ENCODE measurements around the gene RUNX3. TPM values are rescaled to one million over a fixed set of nuclear protein-coding genes. Genes with fewer than 3 reads are reported as not detected.

The RUNX3 gene
- total and polyA plus RNA-seq, 4 donors: 0.43 to 1.1 (median 0.88) TPM

DNA sequence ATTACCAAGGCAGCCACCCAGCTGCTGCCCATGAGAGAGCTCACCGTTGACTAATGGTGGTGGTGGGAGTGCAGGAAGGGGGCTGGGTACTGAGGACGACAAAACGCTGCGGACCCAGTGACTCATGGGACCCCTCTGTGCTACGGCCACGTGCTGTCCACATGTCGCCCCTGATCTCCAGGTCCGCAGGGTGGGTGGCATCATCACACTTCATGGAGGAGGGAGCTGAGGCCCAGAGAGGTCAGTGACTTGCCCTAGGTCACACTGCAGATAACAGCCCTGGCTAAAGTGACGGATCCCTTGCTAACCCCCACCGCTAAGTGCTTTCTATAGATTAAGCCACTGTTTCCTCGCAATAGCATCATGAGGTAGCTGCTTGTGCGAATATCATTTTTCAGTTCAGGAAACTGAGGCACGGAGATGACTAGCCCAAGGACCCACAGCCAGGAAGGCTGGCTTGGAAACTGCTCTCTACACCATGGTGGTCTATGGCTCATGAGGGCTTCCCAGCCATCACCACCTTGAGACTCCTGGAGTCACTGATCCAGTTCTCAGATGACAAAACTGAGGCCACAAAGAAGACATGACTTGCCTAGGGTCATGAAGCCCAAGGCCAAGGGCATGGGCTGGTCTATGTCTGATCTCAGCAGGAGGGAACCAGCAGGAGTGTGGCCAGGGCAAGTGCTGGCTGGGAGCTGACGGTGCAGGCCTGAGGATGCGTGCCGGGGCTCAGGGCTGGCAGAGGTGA is 12.6 kb downstream of the RUNX3 start:
- Histone ChIP-seq H3K4me3 (ENCODE audit: low read depth in 1 of 3, low read length in 3 of 3) (no peak overlapping the region), H3K27ac (ENCODE audit: low read depth in 1 of 2, low read length in 2 of 2) (no peak overlapping the region), H3K9ac (ENCODE audit: low read depth in 1 of 2, low read length in 2 of 2) (no peak overlapping the region), H3K36me3 (ENCODE audit: control insufficient read depth in 4 of 4, insufficient read depth in 3 of 4, low read depth in 1 of 4, low read length in 3 of 4) (no peaks in the 10 kb centered on the region), H3K4me1 (ENCODE audit: control insufficient read depth in 4 of 4, insufficient read depth in 4 of 4, low read length in 3 of 4) (no peaks in the 10 kb centered on the region), H3K9me3 (ENCODE audit: control insufficient read depth in 4 of 4, low read length in 3 of 4) (no peaks in the 10 kb centered on the region), H3K27me3 (ENCODE audit: control insufficient read depth in 4 of 4, insufficient read depth in 4 of 4, low read length in 3 of 4) (no peaks in the 10 kb centered on the region)
- TF ChIP-seq, protein P1, sequence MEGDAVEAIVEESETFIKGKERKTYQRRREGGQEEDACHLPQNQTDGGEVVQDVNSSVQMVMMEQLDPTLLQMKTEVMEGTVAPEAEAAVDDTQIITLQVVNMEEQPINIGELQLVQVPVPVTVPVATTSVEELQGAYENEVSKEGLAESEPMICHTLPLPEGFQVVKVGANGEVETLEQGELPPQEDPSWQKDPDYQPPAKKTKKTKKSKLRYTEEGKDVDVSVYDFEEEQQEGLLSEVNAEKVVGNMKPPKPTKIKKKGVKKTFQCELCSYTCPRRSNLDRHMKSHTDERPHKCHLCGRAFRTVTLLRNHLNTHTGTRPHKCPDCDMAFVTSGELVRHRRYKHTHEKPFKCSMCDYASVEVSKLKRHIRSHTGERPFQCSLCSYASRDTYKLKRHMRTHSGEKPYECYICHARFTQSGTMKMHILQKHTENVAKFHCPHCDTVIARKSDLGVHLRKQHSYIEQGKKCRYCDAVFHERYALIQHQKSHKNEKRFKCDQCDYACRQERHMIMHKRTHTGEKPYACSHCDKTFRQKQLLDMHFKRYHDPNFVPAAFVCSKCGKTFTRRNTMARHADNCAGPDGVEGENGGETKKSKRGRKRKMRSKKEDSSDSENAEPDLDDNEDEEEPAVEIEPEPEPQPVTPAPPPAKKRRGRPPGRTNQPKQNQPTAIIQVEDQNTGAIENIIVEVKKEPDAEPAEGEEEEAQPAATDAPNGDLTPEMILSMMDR (IDR thresholded peaks at IDR 0.05; ENCODE audit: low read depth, low read length, missing input control): no peak
- TF ChIP-seq, protein P2, sequence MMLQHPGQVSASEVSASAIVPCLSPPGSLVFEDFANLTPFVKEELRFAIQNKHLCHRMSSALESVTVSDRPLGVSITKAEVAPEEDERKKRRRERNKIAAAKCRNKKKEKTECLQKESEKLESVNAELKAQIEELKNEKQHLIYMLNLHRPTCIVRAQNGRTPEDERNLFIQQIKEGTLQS (IDR thresholded peaks at IDR 0.05): no peak
- TF ChIP-seq, protein P3, sequence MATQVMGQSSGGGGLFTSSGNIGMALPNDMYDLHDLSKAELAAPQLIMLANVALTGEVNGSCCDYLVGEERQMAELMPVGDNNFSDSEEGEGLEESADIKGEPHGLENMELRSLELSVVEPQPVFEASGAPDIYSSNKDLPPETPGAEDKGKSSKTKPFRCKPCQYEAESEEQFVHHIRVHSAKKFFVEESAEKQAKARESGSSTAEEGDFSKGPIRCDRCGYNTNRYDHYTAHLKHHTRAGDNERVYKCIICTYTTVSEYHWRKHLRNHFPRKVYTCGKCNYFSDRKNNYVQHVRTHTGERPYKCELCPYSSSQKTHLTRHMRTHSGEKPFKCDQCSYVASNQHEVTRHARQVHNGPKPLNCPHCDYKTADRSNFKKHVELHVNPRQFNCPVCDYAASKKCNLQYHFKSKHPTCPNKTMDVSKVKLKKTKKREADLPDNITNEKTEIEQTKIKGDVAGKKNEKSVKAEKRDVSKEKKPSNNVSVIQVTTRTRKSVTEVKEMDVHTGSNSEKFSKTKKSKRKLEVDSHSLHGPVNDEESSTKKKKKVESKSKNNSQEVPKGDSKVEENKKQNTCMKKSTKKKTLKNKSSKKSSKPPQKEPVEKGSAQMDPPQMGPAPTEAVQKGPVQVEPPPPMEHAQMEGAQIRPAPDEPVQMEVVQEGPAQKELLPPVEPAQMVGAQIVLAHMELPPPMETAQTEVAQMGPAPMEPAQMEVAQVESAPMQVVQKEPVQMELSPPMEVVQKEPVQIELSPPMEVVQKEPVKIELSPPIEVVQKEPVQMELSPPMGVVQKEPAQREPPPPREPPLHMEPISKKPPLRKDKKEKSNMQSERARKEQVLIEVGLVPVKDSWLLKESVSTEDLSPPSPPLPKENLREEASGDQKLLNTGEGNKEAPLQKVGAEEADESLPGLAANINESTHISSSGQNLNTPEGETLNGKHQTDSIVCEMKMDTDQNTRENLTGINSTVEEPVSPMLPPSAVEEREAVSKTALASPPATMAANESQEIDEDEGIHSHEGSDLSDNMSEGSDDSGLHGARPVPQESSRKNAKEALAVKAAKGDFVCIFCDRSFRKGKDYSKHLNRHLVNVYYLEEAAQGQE (IDR thresholded peaks at IDR 0.05): no peak
- no peak for TF ChIP-seq SP1 (IDR thresholded peaks at IDR 0.05)
- TF ChIP-seq GABPA (IDR thresholded peaks at IDR 0.05 in 1 of 2, conservative IDR thresholded peaks at IDR 0.05 in 1 of 2): no peak
- TF ChIP-seq TAF1 (conservative IDR thresholded peaks at IDR 0.05): no peak
- TF ChIP-seq JUND (IDR thresholded peaks at IDR 0.05): no peak
- WGBS: 95% methylated on average over 16 of the region's 16 CpGs
- DNase-seq (ENCODE audit: low spot score): no peak

DNA sequence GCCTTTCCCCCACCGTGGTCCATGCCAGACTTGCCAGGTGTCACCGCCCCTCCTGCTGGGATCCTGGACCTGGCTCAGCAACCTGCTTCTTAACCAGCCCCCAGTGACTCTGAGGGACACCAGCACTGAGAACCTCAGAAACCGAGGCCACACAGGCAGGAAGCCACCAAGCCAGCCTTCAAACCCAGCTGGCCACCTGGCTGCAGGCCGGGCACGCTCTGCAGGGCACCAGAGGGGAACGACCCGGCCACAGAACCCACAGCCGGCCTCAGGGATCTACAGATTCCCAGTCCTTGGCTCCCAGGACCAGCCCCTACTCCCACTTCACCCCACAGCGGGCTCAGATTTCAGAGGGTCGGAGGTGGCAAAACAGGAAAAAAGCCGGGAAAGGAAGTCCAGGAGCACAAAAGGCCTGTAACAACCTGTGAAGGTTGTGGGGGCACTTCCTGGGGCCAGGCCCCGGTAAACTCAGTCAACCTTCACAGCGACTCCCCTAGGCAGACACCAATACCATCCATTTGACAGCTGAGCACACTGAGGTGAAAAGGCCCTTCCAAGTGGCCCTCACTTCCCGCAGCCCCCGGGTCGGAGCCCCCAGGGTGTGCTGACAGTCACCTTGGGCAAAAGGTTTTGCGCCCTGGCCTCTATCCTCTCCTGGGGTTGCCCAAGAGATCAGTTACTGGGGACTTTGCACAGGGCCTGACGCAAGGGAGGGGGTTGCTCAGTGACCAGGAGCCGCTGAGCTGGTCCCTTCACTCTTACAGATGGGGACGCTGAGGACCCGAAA is 14.1 kb downstream of the RUNX3 start:
- no peaks in the 10 kb centered on the region for H3K27me3 ChIP-seq (ENCODE audit: control insufficient read depth in 4 of 4, insufficient read depth in 4 of 4, low read length in 3 of 4)
- H3K9me3 ChIP-seq (ENCODE audit: control insufficient read depth in 4 of 4, low read length in 3 of 4): no peaks in the 10 kb centered on the region
- WGBS: 61% methylated on average over 21 of the region's 21 CpGs
- H3K4me3 ChIP-seq (ENCODE audit: low read depth in 1 of 3, low read length in 3 of 3): no peak overlapping the region
- TF ChIP-seq, protein P4, sequence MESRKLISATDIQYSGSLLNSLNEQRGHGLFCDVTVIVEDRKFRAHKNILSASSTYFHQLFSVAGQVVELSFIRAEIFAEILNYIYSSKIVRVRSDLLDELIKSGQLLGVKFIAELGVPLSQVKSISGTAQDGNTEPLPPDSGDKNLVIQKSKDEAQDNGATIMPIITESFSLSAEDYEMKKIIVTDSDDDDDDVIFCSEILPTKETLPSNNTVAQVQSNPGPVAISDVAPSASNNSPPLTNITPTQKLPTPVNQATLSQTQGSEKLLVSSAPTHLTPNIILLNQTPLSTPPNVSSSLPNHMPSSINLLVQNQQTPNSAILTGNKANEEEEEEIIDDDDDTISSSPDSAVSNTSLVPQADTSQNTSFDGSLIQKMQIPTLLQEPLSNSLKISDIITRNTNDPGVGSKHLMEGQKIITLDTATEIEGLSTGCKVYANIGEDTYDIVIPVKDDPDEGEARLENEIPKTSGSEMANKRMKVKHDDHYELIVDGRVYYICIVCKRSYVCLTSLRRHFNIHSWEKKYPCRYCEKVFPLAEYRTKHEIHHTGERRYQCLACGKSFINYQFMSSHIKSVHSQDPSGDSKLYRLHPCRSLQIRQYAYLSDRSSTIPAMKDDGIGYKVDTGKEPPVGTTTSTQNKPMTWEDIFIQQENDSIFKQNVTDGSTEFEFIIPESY (IDR thresholded peaks at IDR 0.05): no peak
- no peak for TF ChIP-seq TAF1 (conservative IDR thresholded peaks at IDR 0.05)
- peak in 1 of 2 donors; percentile 32 for TF ChIP-seq HNF4A (conservative IDR thresholded peaks at IDR 0.05)
- TF ChIP-seq FOXA1 (IDR thresholded peaks at IDR 0.05): no peak
- TF ChIP-seq EGR1 (IDR thresholded peaks at IDR 0.05; ENCODE audit: low read depth in 2 of 2): no peak
- TF ChIP-seq NR2F2 (IDR thresholded peaks at IDR 0.05): no peak
- TF ChIP-seq JUND (IDR thresholded peaks at IDR 0.05): no peak
- no peak overlapping the region for H3K9ac ChIP-seq (ENCODE audit: low read depth in 1 of 2, low read length in 2 of 2)
- no peak overlapping the region for H3K27ac ChIP-seq (ENCODE audit: low read depth in 1 of 2, low read length in 2 of 2)
- DNase-seq (ENCODE audit: low spot score): peak; percentile 44
- no peaks in the 10 kb centered on the region for H3K36me3 ChIP-seq (ENCODE audit: control insufficient read depth in 4 of 4, insufficient read depth in 3 of 4, low read depth in 1 of 4, low read length in 3 of 4)
- no peaks in the 10 kb centered on the region for H3K4me1 ChIP-seq (ENCODE audit: control insufficient read depth in 4 of 4, insufficient read depth in 4 of 4, low read length in 3 of 4)
